Measurements from ENCODE around the gene SVEP1.
"Not testable (repeated sequence)": the region's sequence is repeated elsewhere in the genome, so short reads cannot be mapped to it uniquely, and the experiment has no call there.

SVEP1 gene

GRCh38 chr9:110615498-110615897 is 36.0 kb upstream of the SVEP1 start:
- CTCF ChIA-PET: no interaction called here
- H3K4me1 ChIP-seq (ENCODE audit: control extremely low read depth in 1 of 4, control insufficient read depth in 4 of 4, insufficient read depth in 4 of 4, low read length in 3 of 4): peaks cover 0 to 7% (median 0%) of the 10 kb centered on the region in 4 experiments
- POLR2A ChIA-PET: no interaction called here
- no peak overlapping the region for H3K27ac ChIP-seq (ENCODE audit: insufficient read depth in 1 of 2, low read depth in 1 of 2, low read length in 2 of 2, poor library complexity in 1 of 2, severe bottlenecking in 2 of 2)
- H3K36me3 ChIP-seq (ENCODE audit: control insufficient read depth in 4 of 4, insufficient read depth in 4 of 4, low read length in 3 of 4): no peaks in the 10 kb centered on the region
- DNase-seq: no peak
- no peaks in the 10 kb centered on the region for H3K27me3 ChIP-seq (replicated peaks in 2 of 5; ENCODE audit: control insufficient read depth in 4 of 5, insufficient read depth in 5 of 5, low read length in 4 of 5)
- no peaks in the 10 kb centered on the region for H3K9me3 ChIP-seq (ENCODE audit: control extremely low read depth in 1 of 5, control insufficient read depth in 4 of 5, insufficient read depth in 2 of 5, low read depth in 1 of 5, low read length in 4 of 5)
- no peak overlapping the region for H3K4me3 ChIP-seq (ENCODE audit: control insufficient read depth in 1 of 7, extremely low read depth in 1 of 7, insufficient read depth in 4 of 7, low read depth in 2 of 7, low read length in 6 of 7)
- 97% methylated on average over 3 of the region's 4 CpGs for WGBS (ENCODE audit: insufficient coverage)

GRCh38 chr9:110614576-110614975 is 35.0 kb upstream of the SVEP1 start:
- H3K36me3 ChIP-seq (ENCODE audit: control insufficient read depth in 4 of 4, insufficient read depth in 4 of 4, low read length in 3 of 4); H3K4me3 ChIP-seq (ENCODE audit: control insufficient read depth in 1 of 7, extremely low read depth in 1 of 7, insufficient read depth in 4 of 7, low read depth in 2 of 7, low read length in 6 of 7); H3K9me3 ChIP-seq (ENCODE audit: control extremely low read depth in 1 of 5, control insufficient read depth in 4 of 5, insufficient read depth in 2 of 5, low read depth in 1 of 5, low read length in 4 of 5); H3K27ac ChIP-seq (ENCODE audit: insufficient read depth in 1 of 2, low read depth in 1 of 2, low read length in 2 of 2, poor library complexity in 1 of 2, severe bottlenecking in 2 of 2); H3K27me3 ChIP-seq (replicated peaks in 2 of 5; ENCODE audit: control insufficient read depth in 4 of 5, insufficient read depth in 5 of 5, low read length in 4 of 5); CTCF ChIA-PET; POLR2A ChIA-PET; DNase-seq; H3K4me1 ChIP-seq (ENCODE audit: control extremely low read depth in 1 of 4, control insufficient read depth in 4 of 4, insufficient read depth in 4 of 4, low read length in 3 of 4): not testable (repeated sequence)
- WGBS (ENCODE audit: insufficient coverage): 91% methylated on average over 7 of the region's 8 CpGs

- peaks cover 0 to 4% (median 0%) of the 10 kb centered on the region in 4 experiments for H3K4me1 ChIP-seq (ENCODE audit: control extremely low read depth in 1 of 4, control insufficient read depth in 4 of 4, insufficient read depth in 4 of 4, low read length in 3 of 4)
- no peaks in the 10 kb centered on the region for H3K27me3 ChIP-seq (replicated peaks in 2 of 5; ENCODE audit: control insufficient read depth in 4 of 5, insufficient read depth in 5 of 5, low read length in 4 of 5)
- POLR2A ChIA-PET: no interaction called here
- DNase-seq: no peak
- no peak overlapping the region for H3K4me3 ChIP-seq (ENCODE audit: control insufficient read depth in 1 of 7, extremely low read depth in 1 of 7, insufficient read depth in 4 of 7, low read depth in 2 of 7, low read length in 6 of 7)
- H3K27ac ChIP-seq (ENCODE audit: insufficient read depth in 1 of 2, low read depth in 1 of 2, low read length in 2 of 2, poor library complexity in 1 of 2, severe bottlenecking in 2 of 2): no peak overlapping the region
- 94% methylated on average over 2 of the region's 9 CpGs for WGBS (ENCODE audit: insufficient coverage)
- CTCF ChIA-PET: no interaction called here
- H3K9me3 ChIP-seq (ENCODE audit: control extremely low read depth in 1 of 5, control insufficient read depth in 4 of 5, insufficient read depth in 2 of 5, low read depth in 1 of 5, low read length in 4 of 5): no peaks in the 10 kb centered on the region
- H3K36me3 ChIP-seq (ENCODE audit: control insufficient read depth in 4 of 4, insufficient read depth in 4 of 4, low read length in 3 of 4): no peaks in the 10 kb centered on the region
These were observed 26.7 kb upstream of the SVEP1 start for GRCh38 chr9:110606179-110606790.

GRCh38 chr9:110605565-110605964 is 26.0 kb upstream of the SVEP1 start:
- H3K27me3 ChIP-seq (replicated peaks in 2 of 5; ENCODE audit: control insufficient read depth in 4 of 5, insufficient read depth in 5 of 5, low read length in 4 of 5): no peaks in the 10 kb centered on the region
- 85% methylated on average over 3 of the region's 4 CpGs for WGBS (ENCODE audit: insufficient coverage)
- H3K4me1 ChIP-seq (ENCODE audit: control extremely low read depth in 1 of 4, control insufficient read depth in 4 of 4, insufficient read depth in 4 of 4, low read length in 3 of 4): peaks cover 0 to 4% (median 0%) of the 10 kb centered on the region in 4 experiments
- CTCF ChIA-PET: no interaction called here
- no peaks in the 10 kb centered on the region for H3K9me3 ChIP-seq (ENCODE audit: control extremely low read depth in 1 of 5, control insufficient read depth in 4 of 5, insufficient read depth in 2 of 5, low read depth in 1 of 5, low read length in 4 of 5)
- POLR2A ChIA-PET: no interaction called here
- DNase-seq: no peak
- H3K36me3 ChIP-seq (ENCODE audit: control insufficient read depth in 4 of 4, insufficient read depth in 4 of 4, low read length in 3 of 4): no peaks in the 10 kb centered on the region
- no peak overlapping the region for H3K27ac ChIP-seq (ENCODE audit: insufficient read depth in 1 of 2, low read depth in 1 of 2, low read length in 2 of 2, poor library complexity in 1 of 2, severe bottlenecking in 2 of 2)
- H3K4me3 ChIP-seq (ENCODE audit: control insufficient read depth in 1 of 7, extremely low read depth in 1 of 7, insufficient read depth in 4 of 7, low read depth in 2 of 7, low read length in 6 of 7): no peak overlapping the region

GRCh38 chr9:110604171-110604601 is 24.6 kb upstream of the SVEP1 start:
- Histone ChIP-seq H3K27ac (ENCODE audit: insufficient read depth in 1 of 2, low read depth in 1 of 2, low read length in 2 of 2, poor library complexity in 1 of 2, severe bottlenecking in 2 of 2) (no peak overlapping the region), H3K27me3 (replicated peaks in 2 of 5; ENCODE audit: control insufficient read depth in 4 of 5, insufficient read depth in 5 of 5, low read length in 4 of 5) (no peaks in the 10 kb centered on the region), H3K4me1 (ENCODE audit: control extremely low read depth in 1 of 4, control insufficient read depth in 4 of 4, insufficient read depth in 4 of 4, low read length in 3 of 4) (peaks cover 0 to 4% (median 0%) of the 10 kb centered on the region in 4 experiments), H3K9me3 (ENCODE audit: control extremely low read depth in 1 of 5, control insufficient read depth in 4 of 5, insufficient read depth in 2 of 5, low read depth in 1 of 5, low read length in 4 of 5) (no peaks in the 10 kb centered on the region), H3K36me3 (ENCODE audit: control insufficient read depth in 4 of 4, insufficient read depth in 4 of 4, low read length in 3 of 4) (no peaks in the 10 kb centered on the region), H3K4me3 (ENCODE audit: control insufficient read depth in 1 of 7, extremely low read depth in 1 of 7, insufficient read depth in 4 of 7, low read depth in 2 of 7, low read length in 6 of 7) (no peak overlapping the region)
- CTCF ChIA-PET: interaction anchor here (1.1 kb wide), 1 partner anchor 20 kb away, joined by 4 read pairs; no protein-coding TSS in a partner anchor
- POLR2A ChIA-PET: no interaction called here
- DNase-seq: peak in 1 of 3 donors; percentile 26
- WGBS (ENCODE audit: insufficient coverage): 87% methylated on average over 3 of the region's 5 CpGs

GRCh38 chr9:110602281-110602680 is 22.7 kb upstream of the SVEP1 start:
- DNase-seq: no peak
- Histone ChIP-seq H3K27ac (ENCODE audit: insufficient read depth in 1 of 2, low read depth in 1 of 2, low read length in 2 of 2, poor library complexity in 1 of 2, severe bottlenecking in 2 of 2) (no peak overlapping the region), H3K36me3 (ENCODE audit: control insufficient read depth in 4 of 4, insufficient read depth in 4 of 4, low read length in 3 of 4) (no peaks in the 10 kb centered on the region), H3K9me3 (ENCODE audit: control extremely low read depth in 1 of 5, control insufficient read depth in 4 of 5, insufficient read depth in 2 of 5, low read depth in 1 of 5, low read length in 4 of 5) (no peaks in the 10 kb centered on the region), H3K27me3 (replicated peaks in 2 of 5; ENCODE audit: control insufficient read depth in 4 of 5, insufficient read depth in 5 of 5, low read length in 4 of 5) (no peaks in the 10 kb centered on the region), H3K4me3 (ENCODE audit: control insufficient read depth in 1 of 7, extremely low read depth in 1 of 7, insufficient read depth in 4 of 7, low read depth in 2 of 7, low read length in 6 of 7) (no peak overlapping the region), H3K4me1 (ENCODE audit: control extremely low read depth in 1 of 4, control insufficient read depth in 4 of 4, insufficient read depth in 4 of 4, low read length in 3 of 4) (peaks cover 0 to 4% (median 0%) of the 10 kb centered on the region in 4 experiments)
- WGBS (ENCODE audit: insufficient coverage): no CpG with 5 or more reads among the region's 2 CpGs
- ChIA-PET CTCF (no interaction called here), POLR2A (interaction anchor here (0.7 kb wide), 1 partner anchor 53 kb away, joined by 3 read pairs; no protein-coding TSS in a partner anchor)

GRCh38 chr9:110601098-110601497 is 21.6 kb upstream of the SVEP1 start:
- 75% methylated on average over 2 of the region's 4 CpGs for WGBS (ENCODE audit: insufficient coverage)
- peaks cover 0 to 4% (median 0%) of the 10 kb centered on the region in 4 experiments for H3K4me1 ChIP-seq (ENCODE audit: control extremely low read depth in 1 of 4, control insufficient read depth in 4 of 4, insufficient read depth in 4 of 4, low read length in 3 of 4)
- H3K4me3 ChIP-seq (ENCODE audit: control insufficient read depth in 1 of 7, extremely low read depth in 1 of 7, insufficient read depth in 4 of 7, low read depth in 2 of 7, low read length in 6 of 7): no peak overlapping the region
- ChIA-PET CTCF (no interaction called here), POLR2A (no interaction called here)
- no peaks in the 10 kb centered on the region for H3K27me3 ChIP-seq (replicated peaks in 2 of 5; ENCODE audit: control insufficient read depth in 4 of 5, insufficient read depth in 5 of 5, low read length in 4 of 5)
- no peaks in the 10 kb centered on the region for H3K9me3 ChIP-seq (ENCODE audit: control extremely low read depth in 1 of 5, control insufficient read depth in 4 of 5, insufficient read depth in 2 of 5, low read depth in 1 of 5, low read length in 4 of 5)
- H3K27ac ChIP-seq (ENCODE audit: insufficient read depth in 1 of 2, low read depth in 1 of 2, low read length in 2 of 2, poor library complexity in 1 of 2, severe bottlenecking in 2 of 2): no peak overlapping the region
- no peaks in the 10 kb centered on the region for H3K36me3 ChIP-seq (ENCODE audit: control insufficient read depth in 4 of 4, insufficient read depth in 4 of 4, low read length in 3 of 4)
- no peak for DNase-seq

All from common myeloid progenitor, CD34-positive (primary cell).